GM12872 (cell line): ENCODE results near the gene CCR2.

Experiments
- TF ChIP-seq, protein P1 (sequence below): IDR thresholded peaks from 3 replicates; pipeline ENCODE4 v1.5.1; 2011; ENCODE audit warnings: low read depth, mild to moderate bottlenecking, low read length, moderate library complexity; ENCODE audit not compliant: insufficient read depth

CCR2 gene

DNA sequence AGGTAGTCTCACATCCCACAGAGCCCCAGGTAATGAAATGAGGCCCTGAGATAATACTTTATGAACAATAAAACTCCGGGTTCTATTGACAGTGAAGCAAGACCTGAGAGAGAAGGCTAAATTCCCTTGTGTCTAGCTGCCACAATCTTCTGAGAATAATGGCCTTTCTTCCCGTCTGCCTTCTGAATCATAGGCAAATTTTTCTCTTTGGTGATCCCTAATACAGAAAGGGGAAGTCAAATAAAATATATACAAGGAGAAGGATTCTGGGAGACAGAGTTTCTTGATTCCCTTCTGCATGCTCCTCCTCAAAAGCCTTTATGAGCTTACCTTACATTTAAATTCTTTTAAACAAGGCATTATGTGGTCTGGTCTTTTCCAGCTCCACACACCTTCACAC, 29.9 kb upstream of the CCR2 start:
- TF ChIP-seq, protein P1, sequence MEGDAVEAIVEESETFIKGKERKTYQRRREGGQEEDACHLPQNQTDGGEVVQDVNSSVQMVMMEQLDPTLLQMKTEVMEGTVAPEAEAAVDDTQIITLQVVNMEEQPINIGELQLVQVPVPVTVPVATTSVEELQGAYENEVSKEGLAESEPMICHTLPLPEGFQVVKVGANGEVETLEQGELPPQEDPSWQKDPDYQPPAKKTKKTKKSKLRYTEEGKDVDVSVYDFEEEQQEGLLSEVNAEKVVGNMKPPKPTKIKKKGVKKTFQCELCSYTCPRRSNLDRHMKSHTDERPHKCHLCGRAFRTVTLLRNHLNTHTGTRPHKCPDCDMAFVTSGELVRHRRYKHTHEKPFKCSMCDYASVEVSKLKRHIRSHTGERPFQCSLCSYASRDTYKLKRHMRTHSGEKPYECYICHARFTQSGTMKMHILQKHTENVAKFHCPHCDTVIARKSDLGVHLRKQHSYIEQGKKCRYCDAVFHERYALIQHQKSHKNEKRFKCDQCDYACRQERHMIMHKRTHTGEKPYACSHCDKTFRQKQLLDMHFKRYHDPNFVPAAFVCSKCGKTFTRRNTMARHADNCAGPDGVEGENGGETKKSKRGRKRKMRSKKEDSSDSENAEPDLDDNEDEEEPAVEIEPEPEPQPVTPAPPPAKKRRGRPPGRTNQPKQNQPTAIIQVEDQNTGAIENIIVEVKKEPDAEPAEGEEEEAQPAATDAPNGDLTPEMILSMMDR, result no peak

- TF ChIP-seq, protein P1, result no peak
These were observed 28.1 kb upstream of the CCR2 start for GRCh38 chr3:46325645-46326300.

DNA sequence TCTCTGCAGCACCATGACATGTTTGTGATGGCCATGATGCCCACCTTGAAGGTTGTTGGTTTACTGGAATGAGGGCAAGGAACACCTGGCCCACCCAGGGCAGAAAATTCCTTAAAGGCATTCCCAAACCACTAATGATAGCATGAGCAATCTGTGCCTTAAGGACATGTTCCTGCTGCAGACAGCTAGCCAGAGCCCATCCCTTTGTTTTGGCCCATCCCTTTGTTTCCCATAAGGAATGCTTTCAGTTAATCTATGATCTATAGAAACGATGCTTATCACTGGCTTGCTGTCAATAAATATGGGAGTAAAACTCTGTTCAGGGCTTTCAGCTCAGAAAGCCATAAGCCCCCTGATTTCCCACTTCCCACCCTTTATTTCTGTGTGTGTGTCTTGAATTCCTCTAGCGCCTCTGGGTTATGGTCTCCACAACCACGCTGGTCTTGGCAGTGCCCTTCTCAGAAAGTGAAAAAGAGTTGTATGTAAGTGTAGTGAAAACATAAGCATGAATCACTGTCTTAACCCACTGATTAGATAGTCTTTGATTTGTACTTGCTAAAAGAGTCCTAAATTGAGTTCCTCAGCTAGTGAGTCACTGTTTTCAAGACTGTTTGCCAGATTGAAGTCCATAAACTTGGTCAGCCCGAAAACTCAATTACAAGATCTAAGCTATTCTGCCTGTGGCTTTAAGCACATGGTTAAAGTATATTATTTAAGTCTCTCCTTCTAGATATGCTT, 19.0 kb upstream of the CCR2 start:
- TF ChIP-seq, protein P1, result no peak

- TF ChIP-seq, protein P1, result no peak
These were observed 18.4 kb upstream of the CCR2 start for GRCh38 chr3:46335541-46335940.

DNA sequence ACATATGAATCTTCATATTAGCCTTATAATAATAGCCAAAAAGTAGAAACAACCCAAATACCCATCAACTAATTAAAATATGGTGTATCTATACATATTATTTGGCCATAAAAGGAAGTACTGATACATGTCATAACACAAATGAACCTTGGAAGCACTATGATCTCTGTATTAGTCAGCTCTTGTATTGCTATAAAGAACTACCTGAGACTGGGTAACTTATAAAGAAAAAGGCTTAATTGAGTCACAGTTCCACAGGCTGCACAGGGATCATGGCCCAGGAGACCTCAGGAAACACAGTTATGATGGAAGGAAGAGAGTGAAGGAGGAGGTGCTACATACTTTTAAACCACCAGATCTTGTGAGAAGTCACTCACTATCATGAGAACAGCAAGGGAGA, 16.0 kb upstream of the CCR2 start:
- TF ChIP-seq, protein P1, result no peak

DNA sequence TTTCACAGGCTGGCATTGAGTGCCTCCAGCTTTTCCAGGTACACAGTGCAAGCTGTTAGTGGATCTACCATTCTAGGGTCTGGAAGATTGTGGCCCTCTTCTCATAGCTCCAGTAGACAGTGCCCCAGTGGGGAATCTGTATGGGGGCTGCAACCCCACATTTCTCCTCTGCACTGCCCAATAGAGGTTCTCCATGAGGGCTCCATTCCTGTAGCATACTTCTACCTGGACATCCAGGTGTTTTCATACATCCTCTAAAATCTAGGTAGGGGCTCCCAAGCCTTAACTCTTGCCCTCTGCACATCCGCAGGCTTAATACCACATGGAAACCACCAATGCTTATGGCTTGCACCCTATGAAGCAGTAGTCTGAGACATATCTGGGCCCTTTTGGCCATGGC, 15.1 kb upstream of the CCR2 start:
- TF ChIP-seq, protein P1, result no peak

GRCh38 chr3:46344476-46344875, 9.4 kb upstream of the CCR2 start:
- TF ChIP-seq, protein P1, result no peak
